HG03064 (cell line): ENCODE measurements around the gene FBLN7.

Source experiments
- ATAC-seq: cut with Tn5 transposase; IDR thresholded peaks from one replicate; pipeline ENCODE4 v1.9.1; 2021; ENCODE audit warnings: low read depth; ENCODE audit not compliant: unreplicated experiment

The FBLN7 gene

GRCh38 chr2:112140205-112140802 is 2.1 kb downstream of the FBLN7 start:
- no peak for ATAC-seq

DNA sequence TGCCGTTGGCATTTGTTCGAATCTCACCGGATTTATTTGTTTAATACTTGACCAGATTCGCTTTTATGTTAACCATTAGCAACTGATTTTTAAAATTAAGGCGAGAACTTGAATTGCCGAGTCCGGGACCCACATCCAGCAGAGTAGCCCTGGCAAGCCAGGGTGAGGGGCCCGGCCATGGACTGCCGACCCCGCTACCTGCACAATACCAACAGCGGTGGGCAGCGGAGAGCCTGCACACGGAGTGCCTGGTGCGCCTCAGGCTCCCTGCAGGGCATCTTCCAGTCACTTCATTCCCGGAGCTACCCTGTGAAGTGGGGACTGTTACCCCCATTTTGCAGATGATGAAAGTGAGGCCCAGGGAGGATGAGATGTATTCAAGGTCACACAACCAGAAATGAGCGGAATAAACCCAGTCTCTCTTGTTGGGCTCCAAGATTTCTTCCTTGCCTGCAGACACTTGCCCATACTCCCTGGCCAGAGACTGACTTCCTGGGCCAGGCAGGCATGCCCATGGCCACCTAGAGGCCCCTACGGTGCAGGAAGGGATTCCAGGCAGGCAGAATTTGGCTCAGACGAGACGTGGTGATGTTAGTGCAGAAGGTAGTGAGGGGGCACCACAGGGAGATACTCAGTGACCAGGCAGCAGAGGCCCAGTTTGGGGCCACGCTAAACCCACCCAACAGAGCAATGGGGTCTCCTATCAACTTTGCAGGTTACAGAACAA is 2.9 kb downstream of the FBLN7 start:
- no peak for ATAC-seq

- ATAC-seq: no peak
Measured at GRCh38 chr2:112141626-112142007, 3.4 kb downstream of the FBLN7 start.

DNA sequence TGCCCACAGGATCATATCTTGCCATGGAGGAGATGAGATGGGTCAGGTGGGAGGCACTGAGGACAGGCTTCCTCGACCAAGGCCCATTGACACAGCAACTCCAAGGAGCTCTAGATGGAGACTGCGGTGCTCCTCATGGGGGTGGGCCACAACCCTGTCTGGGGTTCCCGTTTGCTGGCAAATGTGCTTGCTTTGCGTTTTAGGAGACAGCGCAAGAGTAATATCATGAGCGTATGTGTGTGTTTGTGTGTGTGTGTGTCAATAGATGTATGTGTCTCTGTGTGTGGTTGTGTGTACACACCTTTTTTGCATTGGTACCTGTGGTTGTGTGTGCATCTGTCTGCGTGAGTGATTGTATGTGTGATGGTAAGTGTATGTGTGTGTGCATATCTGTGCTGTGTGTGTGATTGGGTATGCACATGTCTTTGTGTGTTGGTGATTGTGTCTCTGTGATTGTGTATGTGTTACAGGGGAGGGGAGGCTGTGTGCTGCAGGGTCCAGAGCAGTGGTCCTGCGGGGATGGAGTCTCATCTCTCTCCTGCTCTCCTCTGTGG is 4.4 kb downstream of the FBLN7 start:
- ATAC-seq: no peak

GRCh38 chr2:112143150-112143549 is 5.0 kb downstream of the FBLN7 start:
- ATAC-seq: no peak

DNA sequence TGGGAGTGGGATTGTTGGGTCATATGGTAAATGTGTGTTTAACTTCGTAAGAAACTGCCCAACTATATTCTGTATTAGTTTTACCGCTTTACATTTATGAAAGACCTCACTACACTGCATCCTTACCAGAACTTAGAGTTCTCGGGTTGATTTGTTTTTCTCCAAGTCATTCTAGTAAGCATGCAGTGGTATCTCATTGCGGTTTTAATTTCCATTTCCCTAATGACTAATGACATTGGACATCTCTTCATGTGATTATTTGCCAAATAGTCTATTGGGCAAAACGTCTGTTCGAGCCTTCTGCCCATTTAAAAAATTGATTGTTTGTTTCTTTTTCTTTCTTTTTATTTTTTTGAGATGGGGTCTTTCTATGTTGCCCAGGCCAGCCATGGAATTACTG is 6.8 kb downstream of the FBLN7 start:
- no peak for ATAC-seq

DNA sequence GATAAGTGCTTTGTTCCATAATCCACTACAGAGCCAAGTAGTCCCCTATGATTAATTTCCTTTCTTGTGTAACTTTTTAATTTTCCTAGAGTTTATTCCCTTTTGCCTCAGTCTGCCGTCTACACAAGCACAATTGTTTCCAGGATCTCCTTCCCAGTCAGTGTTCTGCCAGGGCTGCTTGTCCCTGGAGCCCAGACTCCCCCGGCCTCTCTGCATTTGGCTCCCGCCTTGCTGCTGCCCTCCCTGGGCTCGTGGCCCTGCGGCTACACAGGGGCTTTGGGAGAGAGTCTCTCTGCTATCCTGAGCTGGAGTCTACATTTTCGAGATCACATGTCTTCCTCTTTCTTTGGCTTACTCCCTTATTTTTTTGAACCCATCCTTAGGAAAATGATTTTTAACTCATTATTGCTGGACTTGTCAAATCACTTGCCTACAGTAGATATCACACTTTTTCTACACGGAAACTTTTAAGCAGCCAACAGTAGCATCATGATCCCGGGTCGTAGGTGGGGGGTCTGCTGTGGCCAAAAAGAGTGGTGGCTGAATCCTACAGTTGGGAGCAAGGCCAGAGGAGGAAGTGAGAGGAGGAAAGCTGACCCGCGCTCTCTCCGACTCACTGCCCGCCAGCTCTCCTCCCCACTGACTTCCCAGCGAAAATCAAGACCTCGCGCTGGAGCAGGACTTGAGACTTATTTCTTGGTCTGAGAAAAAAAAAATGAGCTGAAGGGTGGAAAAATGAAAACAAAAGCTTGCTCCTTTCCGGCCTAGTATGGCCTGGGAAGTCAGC is 9.4 kb downstream of the FBLN7 start:
- ATAC-seq: no peak

DNA sequence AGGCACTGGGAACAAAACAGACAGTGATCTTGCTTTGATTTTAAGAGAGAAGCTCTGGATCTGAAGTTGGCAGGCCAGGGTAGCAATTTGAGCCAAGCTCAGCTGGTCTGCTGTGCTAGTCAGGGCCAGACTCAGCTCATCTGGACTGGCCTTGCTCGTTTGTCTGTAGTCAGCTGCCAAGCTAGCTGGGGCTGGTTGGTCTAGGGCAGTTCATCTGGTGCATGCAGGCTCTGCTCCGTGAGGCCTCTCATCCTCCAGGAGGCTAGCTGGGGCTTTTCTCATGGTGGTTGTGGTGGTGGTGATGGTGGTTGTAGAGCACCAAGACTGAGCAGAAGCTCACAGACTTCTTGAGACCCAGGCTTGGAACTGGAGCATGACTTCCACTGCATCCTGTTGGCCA is 10.3 kb downstream of the FBLN7 start:
- ATAC-seq: no peak

DNA sequence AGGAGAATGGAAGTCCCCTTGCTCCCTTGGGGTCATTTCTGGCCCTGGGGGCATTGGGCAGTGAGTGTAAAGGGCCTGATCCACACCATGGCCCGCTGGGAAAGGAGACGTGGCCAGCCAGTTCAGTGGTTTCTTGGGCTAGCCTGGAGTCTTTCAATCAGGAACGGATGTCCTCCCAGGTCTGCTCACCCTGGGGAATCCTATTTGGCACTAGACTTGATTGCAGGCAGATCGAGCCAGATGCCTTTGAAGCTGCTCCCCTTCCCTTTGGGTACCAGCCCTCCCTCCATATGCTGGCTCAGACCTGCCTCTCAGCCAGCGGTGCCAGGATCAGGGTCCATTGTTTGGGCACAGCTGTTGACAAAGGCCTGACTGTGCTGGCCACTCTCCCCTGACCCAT is 11.0 kb downstream of the FBLN7 start:
- no peak for ATAC-seq

- ATAC-seq: no peak
Measured at GRCh38 chr2:112149866-112150435, 11.8 kb downstream of the FBLN7 start.

- ATAC-seq: no peak
Measured at GRCh38 chr2:112150447-112150846, 12.3 kb downstream of the FBLN7 start.

DNA sequence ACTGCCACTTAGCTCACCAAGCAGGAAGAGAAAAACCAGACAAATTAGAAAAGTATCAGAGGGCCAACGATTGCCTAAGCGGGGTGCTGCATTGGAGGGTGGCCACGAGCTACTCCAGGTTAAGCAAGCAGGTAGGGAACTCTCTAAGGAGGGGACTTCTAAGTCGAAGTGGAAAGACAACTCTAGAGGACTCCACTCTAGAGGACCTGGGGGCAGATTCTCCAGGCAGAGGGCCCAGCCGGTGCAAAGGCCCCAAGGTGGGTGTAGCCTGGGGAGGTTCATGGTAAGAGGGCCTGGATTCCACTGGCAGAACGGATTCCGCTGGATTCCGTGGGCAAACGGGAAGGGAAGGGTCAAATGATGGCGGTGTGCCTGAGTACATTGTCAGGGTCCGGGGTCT is 12.7 kb downstream of the FBLN7 start:
- ATAC-seq: no peak

GRCh38 chr2:112151271-112151670 is 13.1 kb downstream of the FBLN7 start:
- ATAC-seq: no peak

DNA sequence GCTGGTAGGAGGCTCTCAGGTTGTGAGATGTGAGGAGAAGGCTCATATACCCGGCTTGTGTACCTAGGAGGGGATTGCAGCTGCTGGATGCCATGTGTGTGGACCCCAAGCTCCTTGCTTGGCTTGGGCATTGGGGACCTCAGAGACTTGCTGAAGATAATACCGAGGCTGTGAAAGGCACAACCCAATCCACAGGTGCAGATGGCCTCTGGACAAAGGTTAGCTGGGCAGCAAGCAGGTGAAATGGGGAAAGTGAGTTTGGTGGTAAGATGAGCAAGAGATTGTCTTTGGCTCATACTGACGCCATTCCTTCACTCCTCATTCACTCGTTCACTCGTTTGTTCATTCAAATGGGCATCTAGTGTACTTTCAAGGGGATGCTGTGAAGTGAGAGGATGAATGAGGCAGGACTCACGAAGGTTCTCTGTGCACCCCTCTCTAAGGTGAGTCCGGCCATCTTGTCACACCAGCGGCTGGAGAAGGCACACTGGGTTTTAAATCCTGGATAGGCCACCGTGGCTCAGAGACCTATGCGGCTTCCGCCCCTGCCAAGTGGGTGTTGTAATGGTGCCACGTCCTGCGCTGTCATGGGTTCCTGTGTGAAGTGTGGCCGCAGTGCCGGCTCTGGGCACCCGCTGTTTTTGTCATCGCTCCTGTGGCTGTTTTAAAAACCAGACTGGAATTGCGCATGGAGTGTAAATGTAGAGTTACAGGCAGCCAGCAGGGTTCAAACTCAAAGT is 13.7 kb downstream of the FBLN7 start:
- no peak for ATAC-seq

DNA sequence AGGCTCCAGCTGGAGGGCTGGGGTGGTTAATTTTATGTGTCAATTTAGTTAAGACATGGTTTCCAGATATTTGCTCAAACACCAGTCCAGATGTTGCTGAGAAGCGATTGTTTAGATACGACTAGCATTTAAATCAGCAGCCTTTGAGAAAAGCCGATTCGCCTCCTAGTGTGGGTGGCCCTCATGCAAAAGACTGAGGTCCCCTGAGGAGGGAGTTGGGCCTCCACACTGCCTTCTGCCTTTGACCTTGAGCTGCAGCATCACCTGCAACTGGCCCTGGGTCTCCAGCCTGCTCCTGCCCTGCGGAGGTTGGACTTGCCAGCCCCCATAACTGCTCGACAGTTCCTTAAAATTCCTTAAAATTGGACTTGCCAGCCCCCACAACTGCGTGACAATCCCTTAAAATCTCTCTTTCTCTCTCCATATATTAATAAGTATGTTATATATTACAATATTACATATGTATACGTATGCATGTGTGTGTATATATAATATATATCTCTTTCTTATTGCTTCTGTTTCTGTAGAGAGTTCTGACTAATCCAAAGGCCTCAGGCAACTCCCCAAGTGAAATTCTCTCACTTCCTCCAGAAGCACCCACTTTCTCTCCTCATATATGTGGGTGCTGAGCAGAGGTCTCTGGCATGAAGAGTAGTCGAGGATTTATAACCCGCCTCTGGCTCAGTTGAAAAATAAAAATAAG is 14.4 kb downstream of the FBLN7 start:
- no peak for ATAC-seq

- ATAC-seq: no peak
Measured at GRCh38 chr2:112153179-112153490, 14.9 kb downstream of the FBLN7 start.

DNA sequence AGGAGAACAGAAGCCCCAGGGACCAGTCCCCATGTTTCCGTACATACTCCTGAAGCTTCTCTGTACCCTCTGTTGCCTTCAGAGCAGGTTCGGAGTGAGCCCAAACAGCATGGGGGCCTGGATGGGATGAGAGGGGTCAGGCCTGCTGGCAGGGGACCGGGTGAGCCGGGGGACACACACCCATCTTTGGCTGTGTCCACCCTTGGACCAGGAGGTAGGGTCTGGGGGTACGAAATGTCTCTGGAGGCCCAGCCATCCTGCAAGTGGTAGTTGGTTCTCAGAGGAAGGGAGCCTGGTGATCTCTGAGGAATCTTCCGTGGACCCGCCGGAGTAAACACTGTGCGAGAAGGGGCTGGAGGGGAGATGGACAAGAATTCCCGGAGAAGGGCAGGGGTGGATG is 15.3 kb downstream of the FBLN7 start:
- ATAC-seq: no peak

DNA sequence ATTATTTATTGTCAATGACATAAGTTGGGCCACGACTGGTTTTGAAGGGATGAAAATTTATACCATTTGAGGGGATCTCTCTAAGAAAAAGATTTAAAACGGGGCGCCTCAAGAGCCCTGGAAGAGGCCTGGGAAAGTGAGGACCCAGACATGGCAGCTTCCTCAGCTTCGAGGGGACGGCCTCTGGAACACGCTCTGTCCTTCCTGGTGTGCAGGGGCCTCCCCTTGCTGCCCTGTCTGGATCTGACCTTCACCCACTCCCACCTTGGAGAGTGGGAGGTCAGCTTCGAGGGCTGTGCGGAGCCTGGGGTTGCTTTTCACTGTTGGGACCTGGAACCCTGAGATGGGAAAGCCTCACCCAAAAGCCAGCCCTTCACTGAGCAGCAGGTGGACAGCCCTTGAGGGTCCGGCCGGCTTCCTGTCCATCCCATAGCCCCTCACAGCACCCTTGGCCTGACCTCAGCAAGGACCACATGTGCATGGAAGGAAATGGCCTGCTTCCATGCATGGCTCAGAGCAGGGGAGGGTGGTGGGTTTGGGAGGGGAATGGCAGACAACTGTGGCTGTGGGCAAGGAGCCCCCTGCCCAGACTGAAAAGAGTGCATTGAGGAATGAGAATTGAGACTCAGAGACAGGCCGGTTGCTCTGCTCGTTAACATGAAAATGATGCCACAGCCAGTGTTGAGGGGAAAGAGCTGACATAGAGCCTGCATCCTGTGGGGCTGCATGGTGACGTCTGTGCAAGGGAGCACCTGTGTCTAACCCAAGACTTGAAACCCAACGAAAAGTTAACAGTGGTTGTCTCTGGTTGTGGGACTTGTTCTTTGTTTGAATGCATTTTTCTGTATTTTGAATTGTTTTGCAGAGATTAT is 16.3 kb downstream of the FBLN7 start:
- ATAC-seq: no peak
